Measurements from ENCODE around the gene SPCS1.
"Not testable (repeated sequence)": the region's sequence is repeated elsewhere in the genome, so short reads cannot be mapped to it uniquely, and the experiment has no call there.

SPCS1 gene

DNA sequence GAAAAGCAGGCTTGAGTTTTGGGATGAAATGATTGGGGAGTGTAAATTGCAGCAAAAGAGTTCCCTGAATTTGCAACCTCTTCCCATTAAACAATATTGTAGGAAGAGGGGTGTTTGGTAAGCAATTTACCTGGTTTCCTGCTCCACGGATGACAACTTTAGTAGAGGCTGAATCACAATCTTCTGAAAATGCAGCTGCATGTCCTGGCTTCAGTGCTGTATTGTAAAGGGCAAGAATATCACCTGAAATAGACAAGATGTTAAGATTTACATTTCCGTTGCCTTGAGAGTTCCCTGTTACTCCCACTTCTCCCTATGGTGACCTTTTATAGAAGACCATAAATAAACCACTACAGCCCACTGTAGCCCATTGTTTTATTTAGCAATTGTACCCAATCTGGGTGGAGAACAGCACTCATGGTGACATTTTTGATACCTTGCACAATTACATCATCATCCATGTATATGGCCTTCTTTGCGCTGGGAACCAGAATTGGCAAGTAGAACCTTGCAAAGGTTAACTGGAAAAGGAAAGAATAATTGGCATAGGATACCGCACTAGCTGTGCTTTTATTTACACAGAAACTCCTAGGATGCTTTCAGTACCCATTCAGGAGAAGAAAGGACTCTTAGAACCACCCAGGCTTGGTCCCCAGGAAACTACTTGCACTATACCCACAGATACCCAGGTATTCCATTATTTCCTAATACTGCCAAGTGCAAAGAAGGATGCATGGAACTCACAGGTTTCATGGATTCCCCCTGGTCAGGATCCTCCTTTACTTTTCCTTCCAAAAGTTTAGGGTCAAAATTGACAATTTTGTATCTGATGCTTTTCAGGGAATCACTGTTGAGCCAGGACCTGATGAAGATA is 9.9 kb upstream of the SPCS1 start:
- DNase-seq: no peak

GRCh38 chr3:52696830-52697631 is 8.9 kb upstream of the SPCS1 start:
- no peak for DNase-seq

- DNase-seq: no peak
Observed at GRCh38 chr3:52697632-52697965, 8.3 kb upstream of the SPCS1 start.

DNA sequence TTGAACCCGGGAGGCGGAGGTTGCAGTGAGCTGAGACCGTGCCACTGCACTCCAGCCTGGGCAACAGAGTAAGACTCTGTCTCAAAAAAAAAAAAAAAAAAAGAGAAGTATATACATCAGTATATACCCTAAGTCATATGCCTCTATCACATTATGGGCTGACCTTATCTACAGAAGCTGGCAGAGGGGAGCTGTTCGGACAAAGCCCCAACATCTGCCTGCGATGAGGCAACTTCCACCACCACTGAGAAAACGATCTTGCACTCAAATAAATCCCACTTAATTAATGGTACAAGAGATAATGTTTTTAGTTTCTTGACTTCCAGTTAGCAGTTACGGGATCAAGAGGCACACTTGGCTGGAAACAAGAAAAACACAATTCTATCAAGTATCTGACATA is 2.6 kb upstream of the SPCS1 start:
- DNase-seq: no peak

GRCh38 chr3:52704611-52705437 is 1.1 kb upstream of the SPCS1 start:
- no peak for DNase-seq

DNA sequence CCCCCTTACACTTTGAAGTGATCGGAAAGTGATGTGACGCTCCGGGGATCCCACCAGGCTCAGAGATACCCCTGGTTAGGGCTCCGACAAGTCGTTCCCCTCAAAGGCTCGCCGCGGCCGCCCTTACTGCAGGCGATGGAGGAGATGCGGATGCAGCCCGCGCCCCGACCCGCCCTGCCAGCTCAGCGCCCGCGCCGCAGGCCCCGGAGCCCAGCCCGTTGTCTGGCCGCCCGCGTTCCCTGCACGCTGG is 543 bp upstream of the SPCS1 start:
- DNase-seq: no peak

DNA sequence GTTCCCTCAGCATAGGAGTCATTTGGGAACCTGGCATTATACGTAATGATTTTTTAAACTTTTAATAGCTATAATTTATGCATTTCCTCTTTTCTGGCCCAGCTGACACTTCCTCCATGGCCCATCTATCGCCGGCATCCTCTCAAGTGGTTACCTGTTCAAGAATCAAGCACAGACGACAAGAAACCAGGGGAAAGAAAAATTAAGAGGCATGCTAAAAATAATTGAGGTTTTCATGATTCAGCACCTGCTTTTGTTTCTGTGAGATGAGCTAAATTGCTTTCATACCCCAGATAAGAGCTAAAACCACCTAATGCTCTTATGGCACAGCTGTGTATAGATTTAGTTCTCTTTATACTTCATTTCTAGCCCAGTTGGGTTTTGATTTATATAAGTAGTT is 1.7 kb downstream of the SPCS1 start:
- DNase-seq: no peak

GRCh38 chr3:52710512-52710911 is 4.6 kb downstream of the SPCS1 start:
- no peak for DNase-seq

- DNase-seq: no peak
Observed at GRCh38 chr3:52712291-52713212, 6.6 kb downstream of the SPCS1 start.

DNA sequence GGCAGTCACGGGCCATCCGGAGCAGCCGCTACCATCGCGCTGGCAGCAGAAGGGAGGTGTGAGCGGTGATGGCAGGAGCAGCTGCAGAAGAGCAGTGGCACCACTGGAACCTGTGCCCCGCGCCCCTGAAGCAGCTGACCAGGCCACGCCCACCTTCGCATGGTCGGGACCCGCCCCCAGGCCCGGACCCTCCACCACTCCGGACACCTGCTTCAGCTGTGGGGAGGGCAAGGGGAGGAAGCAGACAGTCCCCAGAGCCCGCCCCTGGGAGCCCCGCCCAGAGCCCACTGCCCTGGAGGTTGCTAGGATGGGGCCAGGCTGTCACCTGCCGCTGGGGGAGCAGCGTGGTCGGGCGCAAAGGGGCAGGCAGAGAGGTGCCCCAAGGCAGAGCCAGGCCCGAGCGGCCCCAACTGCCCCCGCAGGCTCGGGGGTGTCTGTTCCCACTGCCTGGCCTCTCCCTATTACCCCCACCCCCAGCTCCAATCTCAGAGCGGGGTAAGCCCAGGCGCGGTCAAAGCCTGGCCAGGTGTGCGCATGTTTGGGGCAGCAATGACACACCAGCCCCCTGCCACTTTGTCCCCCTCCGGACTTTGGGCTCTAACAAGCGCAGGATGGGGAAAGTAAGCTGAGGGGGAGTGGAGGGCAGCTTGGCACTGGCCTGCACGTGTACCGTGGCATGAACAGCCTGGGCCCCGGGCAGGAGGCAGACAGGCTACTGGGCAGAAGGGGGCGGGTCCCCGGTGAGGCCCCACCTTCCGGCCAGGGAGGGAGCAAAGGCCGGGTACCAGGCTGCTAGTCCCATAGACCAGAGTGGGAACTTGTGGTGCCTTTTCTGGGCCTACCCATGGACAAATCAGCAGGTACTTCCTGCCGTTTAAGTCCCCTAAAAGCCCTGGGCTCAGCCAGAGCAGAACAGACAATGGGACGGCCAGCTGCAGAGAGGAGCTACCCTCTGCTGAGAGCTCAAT is 8.7 kb downstream of the SPCS1 start:
- DNase-seq: no peak

GRCh38 chr3:52715714-52716305 is 9.9 kb downstream of the SPCS1 start:
- DNase-seq: no peak

- no peak for DNase-seq
Observed at GRCh38 chr3:52719618-52720017, 13.7 kb downstream of the SPCS1 start.

GRCh38 chr3:52721002-52721729 is 15.3 kb downstream of the SPCS1 start:
- no peak for DNase-seq

DNA sequence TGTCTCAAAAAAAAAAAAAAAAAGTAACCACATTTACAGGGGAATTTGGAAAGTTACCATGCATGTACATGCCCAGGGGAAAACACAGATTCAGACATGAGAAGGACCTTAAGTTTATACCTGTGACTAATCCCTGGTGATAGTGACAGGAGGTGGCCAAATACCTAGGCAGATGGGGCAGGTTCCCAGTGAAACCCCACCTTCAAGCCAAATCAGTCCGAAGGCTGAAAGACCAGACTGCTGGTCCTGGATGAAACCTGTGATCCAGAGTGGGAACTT is 15.8 kb downstream of the SPCS1 start:
- DNase-seq: no peak

GRCh38 chr3:52722491-52722890 is 16.6 kb downstream of the SPCS1 start:
- DNase-seq: no peak

DNA sequence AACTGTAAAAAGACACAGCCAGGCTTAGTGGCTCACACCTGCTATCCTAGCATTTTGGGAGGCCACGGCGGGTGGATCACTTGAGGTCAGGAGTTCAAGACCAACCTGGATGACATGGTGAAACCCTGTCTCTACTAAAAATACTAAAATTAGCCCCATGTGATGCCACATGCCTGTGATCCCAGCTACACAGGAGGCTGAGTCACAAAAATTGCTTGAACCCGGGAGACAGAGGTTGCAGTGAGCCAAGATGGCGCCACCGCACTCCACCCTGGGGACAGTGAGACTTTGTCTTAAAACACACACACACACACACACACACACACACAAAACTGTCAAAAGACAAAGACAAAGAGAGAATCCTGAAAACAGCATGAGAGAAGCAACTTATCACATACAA is 18.0 kb downstream of the SPCS1 start:
- no peak for DNase-seq

- DNase-seq: no peak
Observed at GRCh38 chr3:52724511-52724910, 18.6 kb downstream of the SPCS1 start.

- not testable (repeated sequence) for DNase-seq
Observed at GRCh38 chr3:52728753-52729152, 22.8 kb downstream of the SPCS1 start.

DNA sequence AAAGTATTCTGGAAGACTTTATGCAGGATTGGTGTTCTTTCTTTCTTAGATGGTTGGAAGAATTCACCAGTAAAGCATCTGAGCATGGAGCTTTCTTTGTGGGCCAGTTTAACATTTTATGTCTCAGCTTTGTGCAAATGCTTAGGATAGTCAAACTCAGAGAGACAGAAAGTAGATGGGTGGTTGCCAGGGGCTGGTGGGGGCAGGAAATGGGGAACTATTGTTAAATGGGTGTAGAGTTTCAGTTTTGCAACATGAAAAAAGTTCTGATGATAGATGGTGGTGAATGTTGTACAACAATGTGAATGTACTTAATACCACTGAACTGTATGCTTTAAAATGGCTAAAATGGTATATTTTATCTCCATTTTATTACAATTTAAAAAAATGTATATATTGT is 24.8 kb downstream of the SPCS1 start:
- no peak for DNase-seq

GRCh38 chr3:52731590-52731989 is 25.7 kb downstream of the SPCS1 start:
- no peak for DNase-seq

Data from stimulated activated CD4-positive, alpha-beta T cell treated with anti-CD3 and anti-CD28 coated beads, Interleukin-12 subunit alpha, Interleukin-12 subunit beta, amount 100 ng/mL, for 4 hours (primary cell).